ENCODE data around the gene TOMM6. TPM values are rescaled to one million over a fixed set of nuclear protein-coding genes. Genes with fewer than 3 reads are reported as not detected.

TOMM6 gene
- total RNA-seq, 1 experiment from 2014 or later: 234 TPM

DNA sequence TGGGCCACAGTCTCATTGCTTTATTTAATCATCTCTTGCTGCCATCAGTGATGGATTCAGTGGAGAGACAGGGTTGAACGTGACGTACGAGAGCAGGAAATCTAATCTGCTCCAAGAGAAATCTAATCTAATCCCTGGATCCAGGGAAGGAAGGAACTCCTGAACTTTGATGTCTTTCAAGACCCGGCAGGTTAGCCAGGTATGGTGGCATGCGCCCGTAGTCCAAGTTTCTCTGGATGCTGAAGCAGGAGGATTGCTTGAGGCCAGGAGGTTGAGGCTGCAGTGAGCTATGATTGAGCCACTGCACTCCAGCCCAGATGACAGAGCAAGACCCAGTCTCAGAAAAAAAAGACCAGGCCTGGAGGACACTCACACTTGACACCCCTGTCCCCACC, 28.9 kb upstream of the TOMM6 start:
- no TSS peak for BruUV-seq (replicated peaks)
- Histone ChIP-seq H3K27ac (ENCODE audit: low read length) (no peak overlapping the region), H3K9me3 (ENCODE audit: control insufficient read depth, insufficient read depth, low read depth, low read length) (no peaks in the 10 kb centered on the region), H3K4me1 (ENCODE audit: control insufficient read depth, insufficient read depth, low read length) (no peaks in the 10 kb centered on the region), H3K4me3 (ENCODE audit: low read depth in 2 of 2, low read length in 2 of 2) (no peak overlapping the region), H3K27me3 (ENCODE audit: control insufficient read depth, insufficient read depth, low read length) (no peaks in the 10 kb centered on the region), H3K36me3 (ENCODE audit: control insufficient read depth, insufficient read depth, low read length) (no peaks in the 10 kb centered on the region)
- ChIA-PET POLR2A (no interaction called here), CTCF (no interaction called here)
- TF ChIP-seq POLR2AphosphoS5 (IDR thresholded peaks at IDR 0.05; ENCODE audit: low read depth, low read length) (no peak), TCF7L2 (IDR thresholded peaks at IDR 0.05; ENCODE audit: low read depth, low read length) (no peak), SIN3A (IDR thresholded peaks at IDR 0.05; ENCODE audit: borderline replicate concordance, insufficient read depth, low read depth, low read length) (no peak)
- TF ChIP-seq, protein P1, sequence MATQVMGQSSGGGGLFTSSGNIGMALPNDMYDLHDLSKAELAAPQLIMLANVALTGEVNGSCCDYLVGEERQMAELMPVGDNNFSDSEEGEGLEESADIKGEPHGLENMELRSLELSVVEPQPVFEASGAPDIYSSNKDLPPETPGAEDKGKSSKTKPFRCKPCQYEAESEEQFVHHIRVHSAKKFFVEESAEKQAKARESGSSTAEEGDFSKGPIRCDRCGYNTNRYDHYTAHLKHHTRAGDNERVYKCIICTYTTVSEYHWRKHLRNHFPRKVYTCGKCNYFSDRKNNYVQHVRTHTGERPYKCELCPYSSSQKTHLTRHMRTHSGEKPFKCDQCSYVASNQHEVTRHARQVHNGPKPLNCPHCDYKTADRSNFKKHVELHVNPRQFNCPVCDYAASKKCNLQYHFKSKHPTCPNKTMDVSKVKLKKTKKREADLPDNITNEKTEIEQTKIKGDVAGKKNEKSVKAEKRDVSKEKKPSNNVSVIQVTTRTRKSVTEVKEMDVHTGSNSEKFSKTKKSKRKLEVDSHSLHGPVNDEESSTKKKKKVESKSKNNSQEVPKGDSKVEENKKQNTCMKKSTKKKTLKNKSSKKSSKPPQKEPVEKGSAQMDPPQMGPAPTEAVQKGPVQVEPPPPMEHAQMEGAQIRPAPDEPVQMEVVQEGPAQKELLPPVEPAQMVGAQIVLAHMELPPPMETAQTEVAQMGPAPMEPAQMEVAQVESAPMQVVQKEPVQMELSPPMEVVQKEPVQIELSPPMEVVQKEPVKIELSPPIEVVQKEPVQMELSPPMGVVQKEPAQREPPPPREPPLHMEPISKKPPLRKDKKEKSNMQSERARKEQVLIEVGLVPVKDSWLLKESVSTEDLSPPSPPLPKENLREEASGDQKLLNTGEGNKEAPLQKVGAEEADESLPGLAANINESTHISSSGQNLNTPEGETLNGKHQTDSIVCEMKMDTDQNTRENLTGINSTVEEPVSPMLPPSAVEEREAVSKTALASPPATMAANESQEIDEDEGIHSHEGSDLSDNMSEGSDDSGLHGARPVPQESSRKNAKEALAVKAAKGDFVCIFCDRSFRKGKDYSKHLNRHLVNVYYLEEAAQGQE (IDR thresholded peaks at IDR 0.05; ENCODE audit: insufficient read depth in 1 of 2, low read depth in 2 of 2, low read length in 1 of 2): no peak
- TF ChIP-seq, protein P2, sequence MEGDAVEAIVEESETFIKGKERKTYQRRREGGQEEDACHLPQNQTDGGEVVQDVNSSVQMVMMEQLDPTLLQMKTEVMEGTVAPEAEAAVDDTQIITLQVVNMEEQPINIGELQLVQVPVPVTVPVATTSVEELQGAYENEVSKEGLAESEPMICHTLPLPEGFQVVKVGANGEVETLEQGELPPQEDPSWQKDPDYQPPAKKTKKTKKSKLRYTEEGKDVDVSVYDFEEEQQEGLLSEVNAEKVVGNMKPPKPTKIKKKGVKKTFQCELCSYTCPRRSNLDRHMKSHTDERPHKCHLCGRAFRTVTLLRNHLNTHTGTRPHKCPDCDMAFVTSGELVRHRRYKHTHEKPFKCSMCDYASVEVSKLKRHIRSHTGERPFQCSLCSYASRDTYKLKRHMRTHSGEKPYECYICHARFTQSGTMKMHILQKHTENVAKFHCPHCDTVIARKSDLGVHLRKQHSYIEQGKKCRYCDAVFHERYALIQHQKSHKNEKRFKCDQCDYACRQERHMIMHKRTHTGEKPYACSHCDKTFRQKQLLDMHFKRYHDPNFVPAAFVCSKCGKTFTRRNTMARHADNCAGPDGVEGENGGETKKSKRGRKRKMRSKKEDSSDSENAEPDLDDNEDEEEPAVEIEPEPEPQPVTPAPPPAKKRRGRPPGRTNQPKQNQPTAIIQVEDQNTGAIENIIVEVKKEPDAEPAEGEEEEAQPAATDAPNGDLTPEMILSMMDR (IDR thresholded peaks at IDR 0.05): no peak
- DNase-seq (ENCODE audit: low read depth, low spot score) (no peak), ATAC-seq (no peak)
- in situ Hi-C loops (cut with HindIII; ENCODE audit: low pct_unique_long_range_greater_than_20kb, low sequenced_read_pairs) (no loop called here), intact Hi-C loops (cut with micrococcal nuclease; ENCODE audit: unreplicated experiment) (no loop called here)

DNA sequence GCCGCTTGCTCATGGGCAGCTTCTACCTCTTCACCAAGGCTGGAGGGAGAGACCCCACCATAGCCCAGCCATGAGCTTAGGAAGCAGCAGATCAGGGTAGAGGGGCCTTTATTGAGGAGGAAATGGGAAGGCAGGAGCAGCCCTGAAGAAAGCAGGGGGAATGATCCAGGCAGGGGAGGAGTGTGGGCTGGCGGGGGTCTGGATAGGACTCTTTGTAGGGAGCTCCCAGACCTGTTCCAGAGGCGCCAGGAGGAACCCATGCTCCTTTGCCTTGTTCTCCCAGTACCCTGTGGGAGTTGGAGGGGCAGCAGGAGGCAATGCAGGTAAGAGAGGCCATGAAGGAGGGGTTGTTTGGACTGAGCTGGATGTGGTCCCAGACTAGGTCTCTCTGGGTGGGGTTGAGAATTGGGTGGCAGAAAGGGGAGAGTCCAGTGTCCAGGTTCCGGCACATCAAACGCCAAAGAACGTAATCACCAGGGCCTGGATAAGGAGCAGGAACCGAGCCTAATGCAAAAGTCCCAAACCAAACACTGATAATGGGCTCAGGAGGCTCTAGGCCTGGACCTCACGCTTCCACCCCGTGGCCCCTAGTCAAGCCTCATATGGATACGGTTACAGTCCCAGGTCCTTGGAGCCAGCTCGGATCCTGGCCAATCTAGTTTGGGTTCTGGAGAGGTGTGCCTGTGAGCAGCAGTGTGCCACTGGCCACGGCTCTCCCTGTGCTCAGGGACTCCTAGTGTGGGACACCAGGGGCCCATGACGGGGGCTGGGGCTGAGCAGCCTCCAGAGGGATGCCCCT, 28.2 kb upstream of the TOMM6 start:
- BruUV-seq (replicated peaks): no TSS peak
- intact Hi-C loops (cut with micrococcal nuclease; ENCODE audit: unreplicated experiment): no loop called here
- DNase-seq (ENCODE audit: low read depth, low spot score) (no peak), ATAC-seq (0 out of 2 replicates have a peak, but pooled peaks have one; percentile 14)
- no peak overlapping the region for H3K4me3 ChIP-seq (ENCODE audit: low read depth in 2 of 2, low read length in 2 of 2)
- no peaks in the 10 kb centered on the region for H3K36me3 ChIP-seq (ENCODE audit: control insufficient read depth, insufficient read depth, low read length)
- H3K4me1 ChIP-seq (ENCODE audit: control insufficient read depth, insufficient read depth, low read length): no peaks in the 10 kb centered on the region
- ChIA-PET CTCF (no interaction called here), POLR2A (no interaction called here)
- H3K27me3 ChIP-seq (ENCODE audit: control insufficient read depth, insufficient read depth, low read length): no peaks in the 10 kb centered on the region
- no peak overlapping the region for H3K27ac ChIP-seq (ENCODE audit: low read length)
- H3K9me3 ChIP-seq (ENCODE audit: control insufficient read depth, insufficient read depth, low read depth, low read length): no peaks in the 10 kb centered on the region
- TF ChIP-seq, protein P2 (IDR thresholded peaks at IDR 0.05): no peak
- TF ChIP-seq SIN3A (IDR thresholded peaks at IDR 0.05; ENCODE audit: borderline replicate concordance, insufficient read depth, low read depth, low read length): no peak
- TF ChIP-seq, protein P1 (IDR thresholded peaks at IDR 0.05; ENCODE audit: insufficient read depth in 1 of 2, low read depth in 2 of 2, low read length in 1 of 2): no peak
- no peak for TF ChIP-seq POLR2AphosphoS5 (IDR thresholded peaks at IDR 0.05; ENCODE audit: low read depth, low read length)
- no peak for TF ChIP-seq TCF7L2 (IDR thresholded peaks at IDR 0.05; ENCODE audit: low read depth, low read length)
- in situ Hi-C loops (cut with HindIII; ENCODE audit: low pct_unique_long_range_greater_than_20kb, low sequenced_read_pairs): no loop called here
